ENCODE results near the gene C7orf57.
A peak's percentile ranks its signal among the peaks of the same experiment; 100 is the strongest.

C7orf57 gene

DNA sequence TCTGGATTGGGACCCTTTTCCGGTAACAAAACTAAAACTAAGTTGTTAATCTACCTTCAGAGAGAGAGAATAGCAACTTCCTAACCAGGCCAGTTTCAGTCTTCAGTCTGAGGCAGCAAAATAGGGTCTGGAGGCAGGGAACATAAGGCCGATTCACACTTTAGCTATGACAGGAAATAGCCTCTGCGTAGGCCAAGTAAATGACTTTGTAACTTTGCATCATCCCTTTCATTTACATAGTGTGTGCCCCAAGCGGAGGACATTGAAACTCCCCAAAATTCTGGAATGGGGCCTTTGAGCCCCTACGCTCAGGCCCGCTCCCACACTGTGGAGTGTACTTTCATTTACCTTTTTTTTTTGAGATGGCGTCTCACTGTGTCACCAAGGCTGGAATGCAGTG, 52.0 kb downstream of the C7orf57 start:
- no peak for DNase-seq

DNA sequence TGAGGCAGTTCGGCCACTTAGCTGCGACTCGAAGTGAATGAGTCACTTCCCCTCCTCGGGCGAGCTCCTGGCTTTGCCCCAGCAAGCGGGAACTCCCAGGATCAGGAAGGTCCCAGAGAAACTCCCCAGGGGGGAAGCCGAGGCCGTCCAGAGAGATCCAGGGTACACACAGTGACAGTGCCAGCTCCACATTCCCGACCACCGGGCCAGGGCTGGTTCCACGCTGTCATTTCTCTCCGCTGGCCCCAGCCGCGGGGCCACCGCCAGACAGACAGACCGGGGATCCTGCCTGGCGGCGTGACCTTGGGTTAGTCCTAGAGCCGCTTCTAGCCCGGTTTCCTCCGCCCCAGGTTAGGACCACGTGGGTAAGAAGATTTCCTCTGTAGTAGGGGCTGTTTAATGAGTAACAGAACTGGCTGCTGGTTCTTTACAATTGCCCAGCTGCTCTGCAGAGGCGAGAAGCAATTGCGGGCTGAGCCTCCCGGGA, 53.3 kb downstream of the C7orf57 start:
- DNase-seq, result peak; percentile 91 to 96

DNA sequence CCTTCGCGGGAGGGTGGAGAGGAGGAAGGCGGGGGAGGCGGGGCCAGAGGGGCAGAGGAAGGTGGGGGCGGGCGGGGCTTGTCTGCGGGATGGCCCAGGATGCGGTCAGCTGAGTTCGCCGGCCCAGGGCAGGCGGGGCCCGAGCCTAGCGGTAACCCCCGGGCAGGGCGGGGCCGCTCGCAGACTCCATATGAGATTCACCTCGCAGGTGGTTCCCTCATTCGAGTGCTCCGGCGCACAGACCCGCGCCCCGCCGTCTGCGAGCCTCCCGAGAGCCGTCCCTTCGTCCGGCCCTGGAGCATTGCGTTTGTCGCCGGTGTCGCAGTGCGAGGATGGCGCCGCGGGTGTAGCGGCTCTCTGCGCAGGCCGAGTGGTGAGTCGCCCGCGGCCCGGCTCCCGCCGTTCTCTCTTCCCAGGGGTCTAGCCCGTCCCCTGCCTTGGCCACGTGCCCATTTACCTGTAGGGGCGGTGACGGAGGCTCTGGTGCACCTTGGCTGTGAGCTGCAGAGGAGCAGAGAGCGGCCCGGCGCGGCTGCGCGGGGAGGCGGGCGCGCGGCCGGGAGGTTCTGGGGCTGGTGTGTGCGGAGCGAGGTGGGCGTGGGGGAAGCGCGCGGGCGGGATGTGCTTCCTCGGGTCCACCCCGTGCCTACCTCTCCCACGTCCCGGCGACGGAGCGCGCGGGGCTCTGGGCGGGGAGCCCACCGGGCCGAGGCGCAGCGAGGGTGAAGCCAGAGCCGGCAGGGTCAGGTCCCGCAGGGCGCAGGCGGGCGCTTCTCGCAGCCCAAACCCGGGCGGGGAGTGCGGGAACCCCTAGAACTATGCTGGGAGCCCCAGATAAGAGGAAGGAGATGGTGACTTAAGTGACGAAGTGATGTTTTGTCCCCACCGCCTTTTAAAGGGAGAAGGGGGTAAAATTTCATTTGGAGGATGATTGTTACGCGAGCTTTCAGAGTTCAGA, 54.0 kb downstream of the C7orf57 start, which contains the start of gene UPP1:
Gene UPP1, plus strand, starts transcription at position 220 of the 958 bp plus-strand sequence. CDS start 5,519 bp downstream, outside the sequence.
- DNase-seq, result peak in 1 of 2 donors; percentile 91

DNA sequence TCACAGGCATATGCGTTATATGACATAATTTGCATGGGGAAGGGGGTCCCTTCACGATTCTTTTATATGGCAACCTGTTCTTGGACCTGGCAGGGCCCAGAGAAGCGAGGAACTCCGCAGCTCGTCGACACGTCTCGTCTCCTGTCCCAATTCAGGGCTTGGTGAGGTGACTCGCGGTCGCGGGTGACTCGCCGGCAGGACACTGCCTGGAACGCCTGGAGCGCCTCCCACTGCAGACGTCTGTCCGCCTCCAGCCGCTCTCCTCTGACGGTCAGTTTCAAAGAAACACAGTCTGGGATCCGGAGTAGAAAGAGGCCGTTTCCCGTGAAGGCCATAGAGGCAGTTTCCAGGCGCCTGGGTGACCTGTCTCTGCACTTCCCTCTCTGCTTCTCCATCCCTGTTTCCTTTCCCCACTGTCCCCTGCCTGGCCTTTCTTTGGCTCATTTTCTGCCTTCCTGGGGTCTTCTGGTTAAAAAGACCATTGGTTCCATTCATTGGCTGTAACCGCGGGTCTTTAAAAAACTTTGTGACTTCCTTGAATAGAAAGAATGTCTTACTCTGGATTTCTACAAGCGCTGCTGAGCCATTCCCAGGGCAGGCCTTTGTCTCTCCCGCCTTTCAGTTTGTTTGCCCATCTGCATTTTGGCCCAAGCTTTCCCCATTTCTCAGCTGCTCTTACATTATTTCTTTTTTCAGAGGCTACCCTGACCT, 54.9 kb downstream of the C7orf57 start:
- no peak for DNase-seq

DNA sequence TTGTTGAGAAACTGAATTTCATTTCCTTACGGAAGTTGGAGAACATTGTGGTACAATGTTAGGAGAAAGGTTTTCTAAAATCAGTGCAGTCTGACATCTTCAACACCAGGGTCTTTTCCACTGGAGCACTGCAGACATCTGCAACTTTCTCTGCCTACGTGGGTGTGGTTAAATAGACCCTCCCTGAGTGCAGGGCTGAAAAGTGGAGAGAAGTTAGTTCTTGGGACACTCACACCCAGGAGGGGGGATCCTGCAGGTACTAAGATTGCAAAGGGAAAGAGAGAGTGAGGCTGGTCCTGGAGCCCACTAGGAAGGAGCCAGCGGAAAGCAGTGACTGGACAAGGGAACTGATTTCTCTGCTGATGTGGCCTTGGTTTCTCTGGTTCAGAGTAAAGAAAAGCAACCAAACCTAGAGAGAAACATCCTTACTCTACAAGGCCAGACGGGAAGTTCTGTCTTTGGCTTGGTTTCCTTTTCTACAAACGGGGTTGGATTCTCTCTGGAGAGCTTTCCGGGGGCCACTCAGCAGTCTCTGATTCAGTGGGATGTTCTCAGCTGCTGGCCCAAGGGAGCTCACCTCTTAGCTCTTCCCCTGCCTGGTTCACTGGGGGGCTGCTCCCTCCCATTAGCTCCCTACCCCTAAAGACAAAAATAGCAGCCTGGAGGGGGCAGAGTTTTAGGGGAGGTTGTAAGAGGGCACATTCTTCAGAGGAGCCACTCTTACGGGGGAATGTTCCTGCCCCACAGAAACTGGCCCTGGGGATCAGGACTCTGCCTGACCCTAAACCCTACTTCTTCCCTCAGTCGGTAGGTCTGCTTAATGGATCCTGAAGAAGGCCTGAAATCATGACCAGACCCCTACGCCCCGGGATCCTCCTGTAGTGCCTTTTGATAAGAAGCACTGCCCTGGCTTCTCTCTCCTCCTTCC, 56.4 kb downstream of the C7orf57 start:
- DNase-seq, result no peak

DNA sequence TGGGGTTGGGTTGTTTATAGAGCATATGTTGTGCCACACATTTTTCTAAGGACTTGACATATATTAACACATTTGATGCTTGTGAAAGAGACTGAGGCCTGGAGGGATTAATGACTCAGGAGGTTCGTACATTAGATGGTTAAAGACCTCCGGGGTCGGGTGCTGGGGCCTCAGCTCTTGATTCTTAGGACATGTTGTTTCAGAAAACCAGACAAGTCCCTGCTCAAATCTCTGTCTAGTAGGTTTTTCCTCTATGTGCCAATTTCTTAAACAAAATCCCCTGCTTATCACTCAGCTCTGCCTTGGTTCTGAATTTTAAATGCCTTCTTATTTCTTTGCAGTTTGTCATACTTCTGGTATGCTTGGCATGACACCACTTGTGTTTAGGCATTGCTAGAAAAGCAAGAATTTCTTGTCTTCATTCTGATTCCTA, 59.5 kb downstream of the C7orf57 start:
- no peak for DNase-seq

DNA sequence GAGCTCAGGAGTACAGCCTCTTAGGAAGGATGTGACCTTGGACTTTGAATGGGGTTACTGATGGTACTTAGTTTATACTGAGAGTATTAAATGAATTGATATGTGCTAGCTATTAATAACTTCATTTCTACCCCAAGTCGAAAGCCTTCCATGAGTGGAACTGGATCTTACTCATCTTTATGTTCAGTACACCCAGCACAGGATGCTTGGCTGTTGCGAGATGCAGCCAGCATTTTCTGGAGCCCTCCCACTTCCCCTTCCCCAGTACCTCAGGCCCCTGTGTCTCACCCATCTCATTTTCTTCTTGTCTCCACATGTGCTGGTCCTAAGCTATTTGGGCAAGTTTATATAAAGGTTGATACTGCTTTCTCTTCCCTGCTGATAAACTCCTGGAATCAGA, 60.9 kb downstream of the C7orf57 start:
- peak in 1 of 2 donors; percentile 69 for DNase-seq

DNA sequence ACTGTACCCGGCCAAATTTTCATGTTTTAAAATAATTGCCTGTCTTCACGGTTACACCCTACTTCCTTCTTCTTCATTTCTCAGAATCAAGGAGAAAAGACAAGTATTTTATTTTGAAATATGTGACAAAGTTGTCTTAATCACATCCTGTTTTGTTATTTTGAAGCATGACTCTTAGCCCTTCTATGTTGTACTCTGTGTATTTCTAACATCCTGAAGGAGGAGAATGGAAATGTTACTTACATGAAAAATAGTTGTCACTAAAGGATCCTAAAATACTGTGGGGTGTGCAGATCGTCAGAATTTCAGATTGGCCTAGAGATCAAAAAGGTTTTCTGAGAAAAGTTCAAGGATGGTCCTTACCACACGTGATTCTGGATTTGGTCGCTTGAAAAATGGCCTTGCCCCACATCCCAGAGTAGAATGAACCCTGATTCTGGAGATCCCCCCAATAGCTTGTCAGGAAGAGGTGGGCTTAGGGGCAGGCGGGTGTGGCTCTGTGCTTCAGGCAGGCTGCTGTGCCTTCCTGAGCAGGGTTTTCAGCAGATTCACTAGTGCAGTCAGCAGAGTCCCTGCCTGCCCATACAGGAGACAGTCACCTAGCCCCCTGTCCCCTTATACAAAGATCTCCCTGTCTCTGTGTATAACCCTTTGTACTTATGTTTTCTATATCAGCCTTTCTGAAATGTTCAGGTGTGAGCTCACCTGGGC, 62.3 kb downstream of the C7orf57 start:
- peak in 1 of 2 donors; percentile 60 for DNase-seq

DNA sequence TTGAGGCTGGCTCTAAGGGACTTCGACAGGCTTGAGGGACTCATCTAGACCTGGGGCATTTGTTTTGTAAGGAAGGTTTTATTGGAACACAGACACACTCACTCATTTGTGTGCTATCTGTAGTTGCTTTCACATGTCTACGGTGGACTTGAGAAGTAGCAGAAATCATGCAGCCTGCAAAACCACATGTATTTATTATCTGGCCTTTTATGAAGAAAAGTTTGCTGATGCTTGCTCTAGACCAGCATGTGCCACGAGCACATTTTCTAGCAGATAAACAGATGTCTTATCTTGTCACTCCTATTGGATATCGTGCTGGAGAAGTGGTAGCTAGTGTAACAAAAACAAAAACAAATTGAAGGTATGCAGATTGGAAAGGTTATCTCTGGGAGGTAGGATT, 63.5 kb downstream of the C7orf57 start:
- no peak for DNase-seq

DNA sequence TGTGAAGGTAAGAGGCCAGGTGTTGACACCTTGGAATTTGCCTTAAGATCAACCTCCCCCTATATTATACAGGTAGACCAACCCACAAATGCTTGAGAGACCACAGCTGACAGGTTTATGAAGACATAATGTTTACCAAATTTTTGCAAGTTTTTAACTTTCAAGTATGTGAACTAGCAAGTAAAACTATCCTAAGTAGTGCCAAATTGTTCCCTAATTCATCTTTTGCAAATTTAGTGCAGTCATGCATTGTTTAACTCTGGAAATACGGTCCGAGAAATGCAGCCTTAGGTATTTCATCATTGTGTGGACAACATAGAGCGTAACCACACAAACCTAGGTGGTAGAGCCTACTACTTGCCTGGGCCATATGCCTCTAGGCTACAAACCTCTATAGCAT, 64.4 kb downstream of the C7orf57 start:
- no peak for DNase-seq

DNA sequence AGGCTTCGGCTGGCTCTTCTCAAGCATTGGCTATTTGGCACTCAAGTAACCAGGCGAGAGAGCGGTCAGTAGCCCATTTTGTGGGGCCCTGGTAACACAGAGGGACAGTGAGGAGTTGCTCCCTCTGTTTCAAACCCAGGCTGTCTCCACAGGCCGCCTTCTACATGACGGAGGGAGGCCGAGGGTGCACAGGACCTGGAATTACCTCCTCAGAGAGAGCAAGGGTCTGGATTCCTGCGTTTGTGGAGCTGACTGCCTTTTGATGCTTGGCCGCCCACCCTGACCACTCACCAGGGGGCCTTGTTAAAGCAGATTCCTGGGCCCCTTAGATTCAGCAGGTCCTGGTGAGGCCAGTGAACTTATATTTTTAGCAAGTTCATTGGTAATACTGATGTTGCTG, 66.0 kb downstream of the C7orf57 start:
- no peak for DNase-seq

DNA sequence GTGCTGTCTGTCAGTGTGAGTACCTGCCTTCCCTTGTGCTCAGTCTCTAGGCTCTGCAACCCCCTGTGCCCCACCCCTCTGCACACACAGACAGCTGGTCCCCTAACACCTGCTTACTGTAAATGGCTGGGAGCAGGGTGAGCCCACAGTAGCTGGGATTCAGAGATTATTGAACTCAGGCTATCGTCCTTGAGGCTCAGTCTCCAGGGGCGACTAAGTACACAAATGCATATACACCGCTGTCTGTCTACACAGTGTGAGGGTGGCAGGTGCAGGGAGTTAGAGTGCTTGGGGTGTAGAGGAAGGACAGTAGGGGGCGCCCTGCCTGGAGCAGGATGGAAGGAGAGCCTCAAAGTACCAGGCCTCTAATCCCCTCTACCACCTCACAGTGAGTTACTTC, 66.6 kb downstream of the C7orf57 start:
- DNase-seq, result no peak

DNA sequence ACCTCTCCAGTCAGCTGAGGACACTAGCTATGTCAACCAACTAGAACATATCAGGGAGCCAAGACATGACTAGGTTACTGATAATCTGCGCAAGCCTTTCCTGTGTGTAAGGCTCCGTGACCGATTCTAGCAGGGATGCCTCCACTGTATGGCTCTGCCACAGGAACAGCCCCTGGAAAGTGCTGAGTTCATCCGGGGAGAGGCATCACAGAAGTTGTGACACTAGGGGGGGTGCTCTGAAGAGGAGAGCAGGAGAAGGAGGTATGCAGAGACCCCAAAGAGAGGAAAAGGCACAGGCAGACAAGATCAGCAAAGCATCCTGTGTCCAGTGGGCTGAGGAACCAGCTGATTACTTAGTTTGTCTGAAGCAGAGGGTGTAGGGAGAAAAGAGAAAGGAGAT, 67.2 kb downstream of the C7orf57 start:
- DNase-seq, result no peak

DNA sequence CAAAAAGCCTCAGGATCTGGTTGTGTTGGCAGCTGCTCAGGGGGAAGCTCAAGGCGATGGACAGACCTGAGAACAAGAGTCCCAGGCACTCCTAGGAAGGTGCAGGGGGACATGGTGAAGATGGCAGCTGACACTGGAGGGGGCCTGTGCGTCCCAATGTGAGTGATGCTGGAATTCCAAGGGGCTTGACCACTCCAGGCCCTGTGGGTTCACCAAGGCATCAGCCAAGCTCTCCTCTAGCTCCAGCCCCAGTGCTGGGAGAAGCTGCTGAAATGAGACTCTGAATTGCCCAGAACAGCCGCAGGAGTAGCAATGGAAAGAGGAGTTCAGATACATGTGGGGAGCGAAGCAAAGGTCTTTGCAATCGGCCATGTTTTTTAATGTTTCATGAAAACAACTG, 69.7 kb downstream of the C7orf57 start:
- no peak for DNase-seq

DNA sequence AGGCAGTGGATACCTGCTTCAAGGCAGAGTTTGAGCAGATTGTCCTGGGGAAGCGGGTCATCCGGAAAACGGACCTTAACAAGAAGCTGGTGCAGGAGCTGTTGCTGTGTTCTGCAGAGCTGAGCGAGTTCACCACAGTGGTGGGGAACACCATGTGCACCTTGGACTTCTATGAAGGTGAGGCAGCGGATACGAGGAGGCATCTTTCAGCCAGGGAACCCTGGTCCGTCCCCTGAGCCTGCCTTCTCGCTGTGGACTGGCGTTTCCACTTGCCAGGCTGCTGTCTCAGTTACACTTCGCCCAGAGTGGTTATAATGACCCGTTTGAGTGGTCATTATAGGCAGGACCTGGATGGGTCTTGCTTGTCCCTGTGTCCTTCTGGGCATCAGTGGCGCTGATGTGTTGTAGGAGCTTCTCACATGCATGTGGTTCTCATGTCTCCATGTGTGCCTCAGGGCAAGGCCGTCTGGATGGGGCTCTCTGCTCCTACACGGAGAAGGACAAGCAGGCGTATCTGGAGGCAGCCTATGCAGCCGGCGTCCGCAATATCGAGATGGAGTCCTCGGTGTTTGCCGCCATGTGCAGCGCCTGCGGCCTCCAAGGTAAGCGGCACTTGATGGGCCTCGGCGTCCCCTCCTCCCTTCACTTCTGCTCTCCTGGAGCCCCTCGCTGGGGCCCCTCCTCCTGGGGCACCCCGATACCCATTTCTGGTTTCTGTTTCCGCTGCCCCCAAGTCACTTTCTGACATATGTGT, 71.7 kb downstream of the C7orf57 start:
- no peak for DNase-seq

DNA sequence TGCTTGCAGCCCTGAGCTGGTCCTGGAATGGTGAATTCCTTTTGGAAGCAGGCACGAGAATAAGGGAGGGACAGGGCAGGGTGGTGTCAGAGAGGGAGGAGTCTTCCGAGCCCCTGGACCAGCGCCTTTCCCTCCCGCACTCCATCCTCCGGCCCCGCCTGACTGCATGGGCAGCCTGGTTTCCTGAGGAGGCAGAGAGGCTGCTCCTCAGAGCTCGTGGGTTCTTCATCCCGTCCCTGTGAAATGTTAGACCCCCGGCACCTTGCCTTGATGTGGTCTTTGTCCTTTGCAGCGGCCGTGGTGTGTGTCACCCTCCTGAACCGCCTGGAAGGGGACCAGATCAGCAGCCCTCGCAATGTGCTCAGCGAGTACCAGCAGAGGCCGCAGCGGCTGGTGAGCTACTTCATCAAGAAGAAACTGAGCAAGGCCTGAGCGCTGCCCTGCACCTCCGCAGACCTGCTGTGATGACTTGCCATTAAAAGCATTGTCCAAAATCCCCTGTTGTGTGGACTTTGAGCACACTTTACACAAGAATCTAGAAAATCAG, 72.7 kb downstream of the C7orf57 start:
- no peak for DNase-seq

DNA sequence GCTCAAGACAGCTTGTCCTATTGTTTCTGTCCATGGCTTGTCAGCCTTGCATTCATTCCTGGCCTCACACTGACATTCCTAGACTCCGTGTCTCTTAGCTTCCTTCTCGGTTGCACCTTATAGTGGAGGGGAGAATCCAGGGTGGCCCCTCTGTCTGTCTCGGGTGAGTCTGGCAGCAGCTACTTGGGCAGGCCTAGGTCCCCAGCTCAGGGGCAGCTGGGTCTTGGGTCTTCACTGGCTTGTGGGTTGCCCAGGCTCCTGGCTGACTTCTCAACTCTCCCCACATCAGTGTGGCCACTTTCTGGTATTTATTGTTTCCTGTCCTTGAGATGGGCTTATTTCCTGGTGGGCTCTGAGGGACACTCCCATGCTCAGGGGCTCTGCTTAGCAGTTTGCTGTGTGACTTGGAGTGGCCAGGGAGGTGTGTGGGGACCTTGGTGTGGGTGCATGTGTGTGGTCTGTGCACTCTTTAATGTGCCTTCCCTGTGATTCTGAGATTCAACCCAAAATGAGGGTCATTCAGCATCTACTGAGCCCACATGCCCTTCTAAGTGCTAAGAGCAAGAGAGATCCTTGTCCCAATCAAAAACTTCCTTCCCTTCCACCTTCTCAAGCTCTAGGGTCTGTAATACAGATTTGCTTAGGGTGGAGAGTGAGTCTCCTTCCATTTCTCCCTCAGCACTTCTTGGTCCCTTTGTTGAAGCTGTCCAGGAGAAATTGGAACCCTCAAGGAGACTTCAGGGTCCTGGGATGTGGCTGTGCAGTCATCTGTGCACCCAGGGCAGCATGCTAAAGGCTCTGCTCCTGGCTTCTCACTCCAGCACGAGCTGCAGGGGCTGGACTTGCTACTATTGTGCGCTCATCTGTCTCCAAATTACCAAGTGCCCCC, 73.9 kb downstream of the C7orf57 start:
- no peak for DNase-seq

DNA sequence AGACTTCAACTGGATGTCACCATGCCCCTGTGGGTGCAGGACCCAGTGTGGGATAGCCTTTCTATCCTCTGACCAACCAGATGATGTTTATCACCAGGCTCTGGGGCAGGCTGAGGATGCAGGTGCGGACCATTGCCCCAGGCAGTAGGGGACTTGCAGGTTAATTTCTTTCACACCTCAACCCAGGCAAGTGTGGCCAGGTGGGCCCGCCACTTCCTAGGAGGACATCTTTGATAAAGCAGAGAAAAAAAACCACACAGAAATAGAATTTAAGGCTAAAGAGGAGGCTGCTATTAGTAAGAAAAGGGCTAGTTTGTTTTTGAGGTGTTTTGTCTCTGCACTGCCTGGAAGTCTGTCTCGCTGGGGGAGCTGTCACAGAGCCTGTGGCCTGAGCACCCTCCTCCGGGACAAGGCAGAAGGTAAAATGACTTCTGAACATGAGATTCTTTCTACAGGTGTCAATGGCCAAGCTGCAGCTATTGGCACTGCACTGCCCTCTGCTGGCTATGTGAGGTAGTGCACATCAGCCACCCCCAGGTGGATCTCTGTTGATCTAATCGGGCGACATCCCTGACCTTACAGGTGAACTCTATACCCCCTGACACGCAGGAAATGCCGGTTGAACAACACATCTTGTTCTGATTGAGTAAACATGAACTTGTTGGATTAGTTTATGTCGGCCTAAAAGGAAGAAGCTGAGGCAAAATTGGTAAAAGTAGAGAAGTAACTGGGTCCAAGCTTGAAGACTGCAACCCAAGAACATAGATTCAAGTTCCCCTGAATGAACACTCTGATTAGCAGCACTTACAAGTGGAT, 74.7 kb downstream of the C7orf57 start:
- peak; percentile 37 to 40 for DNase-seq

DNA sequence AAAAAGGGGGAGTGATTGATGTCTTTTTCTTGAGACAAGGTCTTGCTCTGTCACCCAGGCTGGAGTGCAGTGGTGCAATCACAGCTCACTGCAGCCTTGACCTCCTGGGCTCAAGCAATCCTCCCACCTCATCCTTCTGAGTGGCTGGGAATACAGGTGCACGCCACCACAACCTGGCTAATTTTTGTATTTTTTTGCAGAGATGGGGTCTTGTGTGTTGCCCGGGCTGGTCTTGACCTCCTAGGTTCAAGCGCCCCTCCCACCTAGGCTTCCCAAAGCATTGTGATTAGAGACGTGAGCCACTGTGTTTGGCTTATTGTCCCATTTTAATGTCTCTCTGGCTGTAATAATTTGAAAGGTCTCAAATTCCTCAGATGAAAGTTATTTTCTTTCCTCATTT, 75.5 kb downstream of the C7orf57 start:
- DNase-seq, result no peak
